Neural progenitor cell (in vitro differentiated cells): ENCODE results near the gene SERPINE2. TPM values are rescaled to one million over a fixed set of nuclear protein-coding genes. Genes with fewer than 3 reads are reported as not detected.

Experiments used
- DNase-seq: peaks from one replicate; pipeline ENCODE4 v3.0.0-alpha.2; 2016; ENCODE audit warnings: low spot score
- H2AFZ ChIP-seq: fragments of 200-600 bp; sonication (generic); replicated peaks from 2 replicates; pipeline ENCODE4 v1.6.1; 2016; ENCODE audit warnings: antibody characterized with exemption
- H3F3A ChIP-seq: fragments of 200-600 bp; sonication (generic); 2 replicates; pipeline ENCODE4 v1.6.1; 2016; ENCODE audit warnings: antibody characterized with exemption, low read depth
- H3K27ac ChIP-seq: fragments of 200-600 bp; sonication (generic); 2 replicates; pipeline ENCODE4 v1.5.1; 2016; ENCODE audit warnings: mild to moderate bottlenecking
- H3K27me3 ChIP-seq: fragments of 200-600 bp; sonication (generic); 2 replicates; pipeline ENCODE4 v1.6.1; 2016; ENCODE audit warnings: mild to moderate bottlenecking, moderate library complexity
- H3K36me3 ChIP-seq: fragments of 200-600 bp; sonication (generic); 2 replicates; pipeline ENCODE4 v1.5.1; 2016
- H3K4me1 ChIP-seq: fragments of 200-600 bp; sonication (generic); 2 replicates; pipeline ENCODE4 v1.6.1; 2016; ENCODE audit warnings: mixed run types
- H3K4me2 ChIP-seq: fragments of 200-600 bp; sonication (generic); 2 replicates; pipeline ENCODE4 v1.6.1; 2016
- H3K4me3 ChIP-seq: fragments of 200-600 bp; sonication (generic); 2 replicates; pipeline ENCODE4 v1.5.1; 2016
- H3K79me2 ChIP-seq: fragments of 200-600 bp; sonication (generic); 2 replicates; pipeline ENCODE4 v1.6.1; 2016; ENCODE audit warnings: low read depth
- H3K9ac ChIP-seq: fragments of 200-600 bp; sonication (generic); 2 replicates; pipeline ENCODE4 v1.6.1; 2016
- H3K9me3 ChIP-seq: fragments of 200-600 bp; sonication (generic); 2 replicates; pipeline ENCODE4 v1.5.1; 2016; ENCODE audit warnings: low read depth
- H4K20me1 ChIP-seq: fragments of 200-600 bp; sonication (generic); 2 replicates; pipeline ENCODE4 v1.6.1; 2016; ENCODE audit warnings: low read depth
- H3K27ac Mint-ChIP-seq: 3 replicates; pipeline ENCODE4 v1.8.0; 2021; ENCODE audit warnings: mixed read lengths
- H3K27me3 Mint-ChIP-seq: 2 replicates; pipeline ENCODE4 v1.8.0; 2022; ENCODE audit warnings: low read depth, mild to moderate bottlenecking, inconsistent platforms, moderate library complexity, mixed read lengths; ENCODE audit not compliant: insufficient read depth
- H3K36me3 Mint-ChIP-seq: 3 replicates; pipeline ENCODE4 v1.8.0; 2021; ENCODE audit warnings: mixed read lengths
- H3K4me1 Mint-ChIP-seq: 3 replicates; pipeline ENCODE4 v1.8.0; 2021; ENCODE audit warnings: mixed read lengths
- H3K4me3 Mint-ChIP-seq: 3 replicates; pipeline ENCODE4 v1.8.0; 2021; ENCODE audit warnings: mild to moderate bottlenecking, moderate library complexity, mixed read lengths
- H3K9me3 Mint-ChIP-seq: 3 replicates; pipeline ENCODE4 v1.8.0; 2020; ENCODE audit warnings: mixed read lengths
- EZH2 ChIP-seq: fragments of 200-600 bp; sonication (generic); IDR thresholded peaks from 2 replicates; pipeline ENCODE4 v1.6.1; 2017; ENCODE audit warnings: antibody characterized with exemption, mild to moderate bottlenecking, moderate library complexity
- EZH2phosphoT487 ChIP-seq: fragments of 200-600 bp; sonication (generic); IDR thresholded peaks from 2 replicates; pipeline ENCODE4 v1.6.1; 2017; ENCODE audit warnings: antibody characterized with exemption
- total RNA-seq: library from RNA; depleted of rRNA; stranded (reverse); fragments of >200 nt; gene quantifications from 2 replicates; pipeline ENCODE4 v1.2.3, GENCODE V29; 2015; ENCODE audit warnings: low replicate concordance
- TF ChIP-seq, protein P1 (sequence below): fragments of 200-600 bp; sonication (generic); IDR thresholded peaks from 2 replicates; pipeline ENCODE4 v1.5.1; 2017; ENCODE audit warnings: antibody characterized with exemption, mild to moderate bottlenecking

SERPINE2 gene
- total RNA-seq, 1 donor from 2014 or later = 28.8 TPM

DNA sequence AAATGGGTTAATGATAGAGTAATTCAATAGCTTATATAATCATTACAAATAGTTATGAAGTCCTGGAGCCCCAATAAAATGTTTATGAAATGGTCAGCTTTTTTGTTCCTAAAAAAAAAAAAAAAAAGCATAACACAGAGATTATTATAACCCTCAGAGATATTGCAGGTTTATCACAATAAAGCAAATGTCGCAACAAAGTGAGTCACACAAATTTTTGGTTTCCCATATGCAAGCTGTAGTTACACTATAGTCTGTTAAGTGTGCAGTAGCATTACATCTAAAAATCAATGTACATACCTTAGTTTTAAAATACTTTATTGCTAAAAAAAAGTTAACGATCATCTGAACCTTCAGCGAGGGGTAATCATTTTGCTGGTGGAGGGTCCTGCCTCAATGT is 114.0 kb downstream of the SERPINE2 start:
- no peak overlapping the region for H2AFZ ChIP-seq
- no peaks in the 10 kb centered on the region for H3K4me1 ChIP-seq
- H3K9ac ChIP-seq = no peak overlapping the region
- peaks cover 7% of the 10 kb centered on the region for H4K20me1 ChIP-seq
- no peaks in the 10 kb centered on the region for H3F3A ChIP-seq
- Mint-ChIP-seq H3K27me3 (peaks cover 2% of the 10 kb centered on the region), H3K9me3 (peaks cover 44% of the 10 kb centered on the region), H3K27ac (no peak overlapping the region), H3K4me3 (no peak overlapping the region), H3K36me3 (peaks cover 46% of the 10 kb centered on the region), H3K4me1 (no peaks in the 10 kb centered on the region)
- no peaks in the 10 kb centered on the region for H3K27me3 ChIP-seq
- no peak overlapping the region for H3K4me2 ChIP-seq
- no peak for DNase-seq
- peaks cover 98% of the 10 kb centered on the region for H3K79me2 ChIP-seq
- no peak overlapping the region for H3K27ac ChIP-seq
- TF ChIP-seq, protein P1, sequence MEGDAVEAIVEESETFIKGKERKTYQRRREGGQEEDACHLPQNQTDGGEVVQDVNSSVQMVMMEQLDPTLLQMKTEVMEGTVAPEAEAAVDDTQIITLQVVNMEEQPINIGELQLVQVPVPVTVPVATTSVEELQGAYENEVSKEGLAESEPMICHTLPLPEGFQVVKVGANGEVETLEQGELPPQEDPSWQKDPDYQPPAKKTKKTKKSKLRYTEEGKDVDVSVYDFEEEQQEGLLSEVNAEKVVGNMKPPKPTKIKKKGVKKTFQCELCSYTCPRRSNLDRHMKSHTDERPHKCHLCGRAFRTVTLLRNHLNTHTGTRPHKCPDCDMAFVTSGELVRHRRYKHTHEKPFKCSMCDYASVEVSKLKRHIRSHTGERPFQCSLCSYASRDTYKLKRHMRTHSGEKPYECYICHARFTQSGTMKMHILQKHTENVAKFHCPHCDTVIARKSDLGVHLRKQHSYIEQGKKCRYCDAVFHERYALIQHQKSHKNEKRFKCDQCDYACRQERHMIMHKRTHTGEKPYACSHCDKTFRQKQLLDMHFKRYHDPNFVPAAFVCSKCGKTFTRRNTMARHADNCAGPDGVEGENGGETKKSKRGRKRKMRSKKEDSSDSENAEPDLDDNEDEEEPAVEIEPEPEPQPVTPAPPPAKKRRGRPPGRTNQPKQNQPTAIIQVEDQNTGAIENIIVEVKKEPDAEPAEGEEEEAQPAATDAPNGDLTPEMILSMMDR = no peak
- TF ChIP-seq EZH2phosphoT487 = no peak
- TF ChIP-seq EZH2 = no peak
- no peak overlapping the region for H3K4me3 ChIP-seq
- H3K9me3 ChIP-seq = no peaks in the 10 kb centered on the region
- no peaks in the 10 kb centered on the region for H3K36me3 ChIP-seq

Other genes with a start within 250 kb of the SERPINE2 start
- gene AP1S3, start 201.7 kb downstream of the SERPINE2 start, total RNA-seq = 4.9 and 5.1 TPM in 2 replicates
- gene WDFY1, start 94.0 kb downstream of the SERPINE2 start, total RNA-seq = 119 and 177 TPM in 2 replicates
- gene MRPL44, start 81.8 kb downstream of the SERPINE2 start, total RNA-seq = 56.6 and 70.8 TPM in 2 replicates